Stimulated activated naive CD8-positive, alpha-beta T cell treated with anti-CD3 and anti-CD28 coated beads, Interleukin-15, amount 100 ng/mL, for 72 hours (primary cell): ENCODE data around the gene SLC5A4.
"Not testable (repeated sequence)": the region's sequence is repeated elsewhere in the genome, so short reads cannot be mapped to it uniquely, and the experiment has no call there.

Experiments
- ATAC-seq: fragments of 150-1000 bp; cut with Tn5 transposase; 2 replicates; pipeline ENCODE4 v1.10.0; 2021; ENCODE audit warnings: mild to moderate bottlenecking, moderate library complexity
- DNase-seq, 2 donors: peaks; one replicate each; pipeline ENCODE4 v3.0.0; 2021 to 2022
- H3K27ac Mint-ChIP-seq, 2 donors: one replicate each; pipeline ENCODE4 v1.8.0; 2022; ENCODE audit warnings: mild to moderate bottlenecking in 2 of 2, mixed read lengths in 2 of 2, moderate library complexity in 2 of 2
- H3K27me3 Mint-ChIP-seq: one replicate; pipeline ENCODE4 v1.8.0; 2022; ENCODE audit warnings: mixed read lengths
- H3K4me1 Mint-ChIP-seq: one replicate; pipeline ENCODE4 v1.8.0; 2022; ENCODE audit warnings: mild to moderate bottlenecking, mixed read lengths
- H3K4me3 Mint-ChIP-seq, 2 donors: one replicate each; pipeline ENCODE4 v1.8.0; 2022; ENCODE audit warnings: mild to moderate bottlenecking in 2 of 2, mixed read lengths in 2 of 2, moderate library complexity in 1 of 2
- H3K9me3 Mint-ChIP-seq, 2 donors: one replicate each; pipeline ENCODE4 v1.8.0; 2022; ENCODE audit warnings: mixed read lengths in 2 of 2

The SLC5A4 gene

GRCh38 chr22:32207971-32208480 lies 47.1 kb downstream of the SLC5A4 start:
- no peak overlapping the region for H3K27ac Mint-ChIP-seq
- no peak for ATAC-seq
- peaks cover 51% of the 10 kb centered on the region for H3K27me3 Mint-ChIP-seq
- H3K9me3 Mint-ChIP-seq: no peaks in the 10 kb centered on the region
- DNase-seq: no peak
- H3K4me3 Mint-ChIP-seq: no peak overlapping the region
- H3K4me1 Mint-ChIP-seq: peaks cover 6% of the 10 kb centered on the region

- DNase-seq: peak in 1 of 2 donors; percentile 38
Observed at GRCh38 chr22:32206774-32207758, 48.1 kb downstream of the SLC5A4 start.

GRCh38 chr22:32205974-32206773 lies 49.0 kb downstream of the SLC5A4 start:
- peaks cover 64% of the 10 kb centered on the region for H3K27me3 Mint-ChIP-seq

More at GRCh38 chr22:32206774-32207758, 48.1 kb downstream of the SLC5A4 start:
- Mint-ChIP-seq H3K27ac (no peak overlapping the region), H3K9me3 (no peaks in the 10 kb centered on the region), H3K27me3 (peaks cover 61% of the 10 kb centered on the region), H3K4me3 (no peak overlapping the region), H3K4me1 (peaks cover 14% of the 10 kb centered on the region)
- ATAC-seq: peak; percentile 63

GRCh38 chr22:32204856-32205722 lies 50.1 kb downstream of the SLC5A4 start, which contains the start of gene RFPL2:
RFPL2 (minus strand) TSS chr22:32205073; CDS start chr22:32202451, 2,622 bp downstream.
- peak within 1 kb of the TSS; percentile 61 to 80 for H3K4me3 Mint-ChIP-seq
- H3K9me3 Mint-ChIP-seq: no peaks in the 10 kb centered on the region
- peaks cover 60% of the 10 kb centered on the region for H3K27me3 Mint-ChIP-seq
- DNase-seq: peak in 1 of 2 donors; percentile 49
- peak within 1 kb of the TSS in 1 of 2 donors; percentile 30 for H3K27ac Mint-ChIP-seq
- peak; percentile 67 for ATAC-seq
- peaks cover 21% of the 10 kb centered on the region for H3K4me1 Mint-ChIP-seq

More at GRCh38 chr22:32205974-32206773, 49.0 kb downstream of the SLC5A4 start:
- Mint-ChIP-seq H3K9me3 (no peaks in the 10 kb centered on the region), H3K27ac (no peak overlapping the region), H3K4me3 (no peak overlapping the region), H3K4me1 (peaks cover 15% of the 10 kb centered on the region)
- ATAC-seq (no peak), DNase-seq (no peak)

GRCh38 chr22:32204040-32204855 lies 50.9 kb downstream of the SLC5A4 start:
- peak in 1 of 2 donors; percentile 33 for DNase-seq
- peak; percentile 44 for ATAC-seq
- Mint-ChIP-seq H3K4me1 (peaks cover 21% of the 10 kb centered on the region), H3K9me3 (no peaks in the 10 kb centered on the region), H3K27ac (peak overlapping the region in 1 of 2 donors; percentile 30), H3K27me3 (peaks cover 57% of the 10 kb centered on the region), H3K4me3 (peak overlapping the region; percentile 61 to 80)

GRCh38 chr22:32203181-32204039 lies 51.7 kb downstream of the SLC5A4 start:
- Mint-ChIP-seq H3K9me3 (no peaks in the 10 kb centered on the region), H3K4me3 (peak overlapping the region; percentile 60 to 80), H3K27me3 (peaks cover 57% of the 10 kb centered on the region), H3K27ac (peak overlapping the region in 1 of 2 donors; percentile 81), H3K4me1 (peaks cover 21% of the 10 kb centered on the region)
- ATAC-seq: peak; percentile 11
- DNase-seq: no peak

- DNase-seq (peak in 1 of 2 donors; percentile 45), ATAC-seq (peak; percentile 61)
- Mint-ChIP-seq H3K4me3 (peak overlapping the region; percentile 60 to 80), H3K27me3 (peaks cover 57% of the 10 kb centered on the region), H3K4me1 (peaks cover 21% of the 10 kb centered on the region), H3K27ac (no peak overlapping the region), H3K9me3 (no peaks in the 10 kb centered on the region)
Observed at GRCh38 chr22:32202539-32203180, 52.5 kb downstream of the SLC5A4 start.

GRCh38 chr22:32202161-32202538 lies 53.0 kb downstream of the SLC5A4 start:
- Mint-ChIP-seq H3K4me1 (peaks cover 21% of the 10 kb centered on the region), H3K27ac (no peak overlapping the region)

GRCh38 chr22:32200752-32201151 lies 54.4 kb downstream of the SLC5A4 start:
- Mint-ChIP-seq H3K9me3 (no peaks in the 10 kb centered on the region), H3K27ac (no peak overlapping the region), H3K27me3 (peaks cover 48% of the 10 kb centered on the region), H3K4me1 (peaks cover 21% of the 10 kb centered on the region), H3K4me3 (no peak overlapping the region)
- no peak for DNase-seq
- no peak for ATAC-seq

More at GRCh38 chr22:32202161-32202538, 53.0 kb downstream of the SLC5A4 start:
- DNase-seq: no peak
- ATAC-seq: no peak
- Mint-ChIP-seq H3K9me3 (no peaks in the 10 kb centered on the region), H3K4me3 (no peak overlapping the region), H3K27me3 (peaks cover 54% of the 10 kb centered on the region)

GRCh38 chr22:32199961-32200360 lies 55.2 kb downstream of the SLC5A4 start:
- no peak overlapping the region for H3K4me3 Mint-ChIP-seq
- H3K27me3 Mint-ChIP-seq: peaks cover 40% of the 10 kb centered on the region
- ATAC-seq: no peak
- peaks cover 21% of the 10 kb centered on the region for H3K4me1 Mint-ChIP-seq
- no peaks in the 10 kb centered on the region for H3K9me3 Mint-ChIP-seq
- H3K27ac Mint-ChIP-seq: no peak overlapping the region
- no peak for DNase-seq

GRCh38 chr22:32199341-32199740 lies 55.8 kb downstream of the SLC5A4 start:
- Mint-ChIP-seq H3K9me3 (no peaks in the 10 kb centered on the region), H3K27me3 (peaks cover 34% of the 10 kb centered on the region), H3K4me3 (no peak overlapping the region), H3K27ac (no peak overlapping the region), H3K4me1 (peaks cover 21% of the 10 kb centered on the region)
- DNase-seq (no peak), ATAC-seq (no peak)

- H3K27ac Mint-ChIP-seq, H3K9me3 Mint-ChIP-seq, H3K4me3 Mint-ChIP-seq, ATAC-seq, DNase-seq: not testable (repeated sequence)
- H3K27me3 Mint-ChIP-seq: peaks cover 17% of the 10 kb centered on the region
- peaks cover 12% of the 10 kb centered on the region for H3K4me1 Mint-ChIP-seq
Observed at GRCh38 chr22:32197553-32198226, 57.5 kb downstream of the SLC5A4 start.
